Peyer's patch (tissue), 4 donors: ENCODE results near the gene SGF29. TPM values are rescaled to one million over a fixed set of nuclear protein-coding genes. Genes with fewer than 3 reads are reported as not detected.
A peak's percentile ranks its signal among the peaks of the same experiment; 100 is the strongest.
"Not testable (repeated sequence)": the region's sequence is repeated elsewhere in the genome, so short reads cannot be mapped to it uniquely, and the experiment has no call there.

Experiments
- DNase-seq, 3 donors: peaks; one replicate each; pipeline ENCODE4 v3.0.0-alpha.2; 2017 to 2019
- H3K27ac ChIP-seq, 4 donors: fragments of 200-600 bp; sonication (generic); one replicate each; pipeline ENCODE4 v1.5.1; 2016 to 2019
- H3K27me3 ChIP-seq, 2 donors: fragments of 200-600 bp; sonication (generic); one replicate each; pipeline ENCODE4 v1.5.1; 2019
- H3K36me3 ChIP-seq, 3 donors: fragments of 200-600 bp; sonication (generic); one replicate each; pipeline ENCODE4 v1.5.1; 2016 to 2019
- H3K4me1 ChIP-seq, 4 donors: fragments of 200-600 bp; sonication (generic); one replicate each; pipeline ENCODE4 v1.5.1; 2016 to 2019
- H3K4me3 ChIP-seq, 4 donors: fragments of 200-600 bp; sonication (generic); 1 replicate in 3 of 4; 2 replicates in 1 of 4; pipeline ENCODE4 v1.5.1; 2016 to 2019; ENCODE audit warnings: mild to moderate bottlenecking in 1 of 4
- H3K9me3 ChIP-seq, 4 donors: fragments of 200-600 bp; sonication (generic); one replicate each; pipeline ENCODE4 v1.5.1; 2016 to 2019; ENCODE audit warnings: mild to moderate bottlenecking in 1 of 4
- CTCF ChIP-seq, 6 experiments: fragments of 450-650 bp in 4 of 6; fragments of 200-600 bp in 2 of 6; sonication (generic) in 1 of 6; IDR thresholded peaks; one replicate each; pipeline ENCODE4 v1.5.1; 2017 to 2019; ENCODE audit warnings: antibody characterized with exemption in 6 of 6, mild to moderate bottlenecking in 3 of 6, moderate library complexity in 1 of 6
- POLR2A ChIP-seq, 2 donors: fragments of 450-650 bp; IDR thresholded peaks; one replicate each; pipeline ENCODE4 v1.5.1; 2017; ENCODE audit warnings: antibody characterized with exemption in 2 of 2, mild to moderate bottlenecking in 2 of 2, moderate library complexity in 2 of 2
- total RNA-seq, 4 donors: library from RNA; depleted of rRNA; stranded (reverse); fragments of >200 nt; gene quantifications; one replicate each; pipeline ENCODE4 v1.1.0, GENCODE V29; 2016

SGF29 gene
- total RNA-seq, 4 donors from 2014 or later, result 27.3 to 117 (median 45.6) TPM

GRCh38 chr16:28590384-28591340 is 36.9 kb downstream of the SGF29 start:
- Histone ChIP-seq H3K4me1 (no peaks in the 10 kb centered on the region), H3K27me3 (no peaks in the 10 kb centered on the region), H3K9me3 (no peaks in the 10 kb centered on the region), H3K36me3 (peaks cover 0 to 62% (median 0%) of the 10 kb centered on the region in 3 donors), H3K4me3 (no peak overlapping the region), H3K27ac (no peak overlapping the region)
- no peak for DNase-seq
- TF ChIP-seq CTCF (IDR thresholded peaks at IDR 0.05) (no peak), POLR2A (IDR thresholded peaks at IDR 0.05) (no peak)

- Histone ChIP-seq H3K4me3 (no peak overlapping the region), H3K9me3 (no peaks in the 10 kb centered on the region), H3K36me3 (peaks cover 0 to 59% (median 0%) of the 10 kb centered on the region in 3 donors), H3K27ac (no peak overlapping the region), H3K27me3 (no peaks in the 10 kb centered on the region), H3K4me1 (no peaks in the 10 kb centered on the region)
- TF ChIP-seq POLR2A (IDR thresholded peaks at IDR 0.05) (no peak), CTCF (IDR thresholded peaks at IDR 0.05) (no peak)
- no peak for DNase-seq
These were observed 37.6 kb downstream of the SGF29 start for GRCh38 chr16:28591355-28591754.

GRCh38 chr16:28592511-28592910 is 38.8 kb downstream of the SGF29 start:
- Histone ChIP-seq H3K4me3 (no peak overlapping the region), H3K9me3 (no peaks in the 10 kb centered on the region), H3K4me1 (peaks cover 0 to 11% (median 0%) of the 10 kb centered on the region in 4 donors), H3K36me3 (peaks cover 0 to 49% (median 0%) of the 10 kb centered on the region in 3 donors), H3K27ac (no peak overlapping the region), H3K27me3 (no peaks in the 10 kb centered on the region)
- DNase-seq, result no peak
- TF ChIP-seq POLR2A (IDR thresholded peaks at IDR 0.05) (no peak), CTCF (IDR thresholded peaks at IDR 0.05) (no peak)

- Histone ChIP-seq H3K4me3 (no peak overlapping the region), H3K9me3 (no peaks in the 10 kb centered on the region), H3K4me1 (peaks cover 0 to 15% (median 0%) of the 10 kb centered on the region in 4 donors), H3K27me3 (no peaks in the 10 kb centered on the region), H3K27ac (no peak overlapping the region), H3K36me3 (peaks cover 0 to 43% (median 0%) of the 10 kb centered on the region in 3 donors)
- no peak for DNase-seq
- TF ChIP-seq POLR2A (IDR thresholded peaks at IDR 0.05) (no peak), CTCF (IDR thresholded peaks at IDR 0.05) (no peak)
These were observed 39.3 kb downstream of the SGF29 start for GRCh38 chr16:28592979-28593553.

- TF ChIP-seq POLR2A (IDR thresholded peaks at IDR 0.05), result peak; percentile 16 to 19
- H3K9me3 ChIP-seq, H3K27me3 ChIP-seq: not testable (repeated sequence)
- peak overlapping the region in 1 of 4 donors; percentile 86 for H3K27ac ChIP-seq
- peak overlapping the region in 2 of 4 donors; percentile 34 to 50 for H3K4me3 ChIP-seq
- peak in 2 of 3 donors; percentile 61 to 66 for DNase-seq
- peaks cover 0 to 20% (median 0%) of the 10 kb centered on the region in 3 donors for H3K36me3 ChIP-seq
- H3K4me1 ChIP-seq, result peaks cover 0 to 15% (median 0%) of the 10 kb centered on the region in 4 donors
These were observed 41.7 kb downstream of the SGF29 start for GRCh38 chr16:28595451-28595850.
